H1 (cell line): ENCODE results near the gene PLA2G15. TPM values are rescaled to one million over a fixed set of nuclear protein-coding genes. Genes with fewer than 3 reads are reported as not detected.

Experiments
- E2F6 ChIP-seq: IDR thresholded peaks from 2 replicates; pipeline ENCODE4 v1.6.1; 2012; ENCODE audit warnings: inconsistent platforms
- HDAC2 ChIP-seq, 2 experiments: fragments of 300-600 bp in 1 of 2; sonication (generic) in 1 of 2; IDR thresholded peaks; 2 replicates each; pipeline ENCODE4 v1.6.1; 2011 to 2012; ENCODE audit warnings: low read depth in 2 of 2, low read length in 2 of 2, mild to moderate bottlenecking in 2 of 2, moderate library complexity in 2 of 2, borderline replicate concordance in 1 of 2, inconsistent platforms in 1 of 2
- SIN3A ChIP-seq, 2 experiments: IDR thresholded peaks in 1 of 2; conservative IDR thresholded peaks in 1 of 2; 2 replicates each; pipeline ENCODE4 v1.6.1; 2011 to 2012; ENCODE audit warnings: low read length in 2 of 2, improper control_type of control experiment in 1 of 2, low read depth in 1 of 2, mild to moderate bottlenecking in 1 of 2
- YY1 ChIP-seq: IDR thresholded peaks from 2 replicates; pipeline ENCODE4 v1.6.1; 2011; ENCODE audit warnings: low read depth, mild to moderate bottlenecking, low read length
- polyA plus RNA-seq, 7 experiments: library from polyadenylated mRNA; depleted of rRNA in 3 of 7; stranded (reverse) in 5 of 7; unstranded in 2 of 7; fragments of >200 nt in 5 of 7; fragments of 200-250 nt in 2 of 7; gene quantifications; 1 replicate in 5 of 7; 2 replicates in 1 of 7; 4 replicates in 1 of 7; pipeline versions ENCODE4 v1.2.1 to v1.2.3, GENCODE V29; 2011 to 2013; ENCODE audit warnings: missing spikeins in 2 of 7, mixed read lengths in 2 of 7
- total RNA-seq: library from RNA; stranded (reverse); fragmentation: NEBNext Ultra II Directional; extraction: Animal tissue kit (Norgen Biotek cat#: 25700); gene quantifications from 2 replicates; pipeline ENCODE4 v1.2.1, GENCODE V29; 2021

The PLA2G15 gene
- total and polyA plus RNA-seq, 2 of the 8 experiments (the other 6 are each of a cell fraction or from before 2014, with no cell fraction given) = 11.2 to 12.0 TPM

- TF ChIP-seq YY1 (no peak), HDAC2 (IDR thresholded peaks at IDR 0.05; ENCODE audit: borderline replicate concordance in 1 of 2, low read depth in 2 of 2, low read length in 2 of 2) (no peak), SIN3A (conservative IDR thresholded peaks at IDR 0.05 in 1 of 2, IDR thresholded peaks at IDR 0.05 in 1 of 2; ENCODE audit: low read depth in 1 of 2, low read length in 2 of 2) (no peak), E2F6 (no peak)
- TF ChIP-seq, all 59 proteins: peak for 3
These were observed 20.1 kb downstream of the PLA2G15 start (continued) for GRCh38 chr16:68265078-68265920.
